ENCODE data around the gene GPX3.

GPX3 gene

GRCh38 chr5:151015974-151016587, 4.3 kb upstream of the GPX3 start:
- DNase-seq: no peak
- no peak for TF ChIP-seq CTCF (IDR thresholded peaks at IDR 0.05; ENCODE audit: low read depth, low read length, missing control alignments)
- H3K27ac ChIP-seq: no peak overlapping the region
- H3K4me3 ChIP-seq (ENCODE audit: low read depth, low read length): no peak overlapping the region
- no peaks in the 10 kb centered on the region for H3K27me3 ChIP-seq (replicated peaks)
- in situ Hi-C loops (cut with HindIII; ENCODE audit: low pct_ligation_motif_present, low sequenced_read_pairs): no loop called here
- H3K36me3 ChIP-seq (replicated peaks): no peaks in the 10 kb centered on the region

GRCh38 chr5:151016700-151017099, 3.7 kb upstream of the GPX3 start:
- Histone ChIP-seq H3K27ac (no peak overlapping the region), H3K4me3 (ENCODE audit: low read depth, low read length) (no peak overlapping the region)
- in situ Hi-C loops (cut with HindIII; ENCODE audit: low pct_ligation_motif_present, low sequenced_read_pairs): no loop called here

GRCh38 chr5:151017897-151018296, 2.5 kb upstream of the GPX3 start:
- Histone ChIP-seq H3K36me3 (replicated peaks) (no peaks in the 10 kb centered on the region), H3K27ac (no peak overlapping the region), H3K27me3 (replicated peaks) (no peaks in the 10 kb centered on the region), H3K4me3 (ENCODE audit: low read depth, low read length) (no peak overlapping the region)
- no peak for DNase-seq
- no peak for TF ChIP-seq CTCF (IDR thresholded peaks at IDR 0.05; ENCODE audit: low read depth, low read length, missing control alignments)
- in situ Hi-C loops (cut with HindIII; ENCODE audit: low pct_ligation_motif_present, low sequenced_read_pairs): no loop called here

More at GRCh38 chr5:151016700-151017099, 3.7 kb upstream of the GPX3 start:
- no peak for DNase-seq
- Histone ChIP-seq H3K36me3 (replicated peaks) (no peaks in the 10 kb centered on the region), H3K27me3 (replicated peaks) (no peaks in the 10 kb centered on the region)
- no peak for TF ChIP-seq CTCF (IDR thresholded peaks at IDR 0.05; ENCODE audit: low read depth, low read length, missing control alignments)

- in situ Hi-C loops (cut with HindIII; ENCODE audit: low pct_ligation_motif_present, low sequenced_read_pairs): no loop called here
- Histone ChIP-seq H3K27ac (no peak overlapping the region), H3K27me3 (replicated peaks) (no peaks in the 10 kb centered on the region), H3K4me3 (ENCODE audit: low read depth, low read length) (no peak overlapping the region), H3K36me3 (replicated peaks) (no peaks in the 10 kb centered on the region)
- TF ChIP-seq CTCF (IDR thresholded peaks at IDR 0.05; ENCODE audit: low read depth, low read length, missing control alignments): no peak
- DNase-seq: no peak
These were observed 1.5 kb upstream of the GPX3 start for GRCh38 chr5:151018846-151019245.

DNA sequence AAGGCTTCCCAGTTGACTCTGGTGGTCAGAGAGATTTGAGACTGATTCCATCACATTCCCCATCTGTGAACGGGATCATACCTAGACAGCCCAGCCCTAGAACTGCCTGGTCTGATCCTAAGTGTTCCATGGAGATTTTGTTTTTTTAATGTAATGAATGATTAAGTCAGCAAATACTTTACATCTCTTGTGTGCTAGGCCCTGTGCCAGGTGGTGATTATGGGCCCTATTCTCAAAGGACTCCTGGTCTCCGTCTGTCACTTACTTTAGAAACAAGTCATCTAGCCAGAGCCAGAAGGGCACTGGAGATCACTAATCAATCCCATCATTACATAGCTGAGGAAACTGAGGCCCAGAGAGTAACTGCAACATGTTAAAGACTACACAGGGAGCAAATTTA, 1.1 kb upstream of the GPX3 start:
- H3K4me3 ChIP-seq (ENCODE audit: low read depth, low read length): no peak overlapping the region
- H3K36me3 ChIP-seq (replicated peaks): no peaks in the 10 kb centered on the region
- in situ Hi-C loops (cut with HindIII; ENCODE audit: low pct_ligation_motif_present, low sequenced_read_pairs): no loop called here
- DNase-seq: no peak
- TF ChIP-seq CTCF (IDR thresholded peaks at IDR 0.05; ENCODE audit: low read depth, low read length, missing control alignments): no peak
- H3K27me3 ChIP-seq (replicated peaks): no peaks in the 10 kb centered on the region
- no peak overlapping the region for H3K27ac ChIP-seq

DNA sequence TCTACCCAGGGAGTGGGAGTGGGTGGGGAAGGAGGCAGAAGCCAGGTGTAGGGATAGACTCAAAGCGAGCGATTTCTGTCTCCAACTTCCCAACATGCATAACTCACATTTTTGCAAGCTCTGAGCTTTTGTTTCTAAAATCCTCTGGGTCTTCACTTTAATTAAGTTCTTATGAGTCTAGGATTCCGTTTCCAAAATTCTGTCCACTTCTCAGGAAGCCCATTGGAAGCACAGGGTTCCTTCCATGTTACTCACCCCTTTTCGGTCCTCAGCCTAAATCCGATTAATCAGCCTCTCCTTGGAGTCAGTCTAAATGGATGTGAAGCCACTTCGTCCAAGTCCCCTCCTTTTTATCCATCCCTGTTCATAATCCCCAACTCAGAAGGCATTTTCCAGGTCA, 1.4 kb downstream of the GPX3 start:
- no peak for TF ChIP-seq CTCF (IDR thresholded peaks at IDR 0.05; ENCODE audit: low read depth, low read length, missing control alignments)
- H3K4me3 ChIP-seq (ENCODE audit: low read depth, low read length): no peak overlapping the region
- no peaks in the 10 kb centered on the region for H3K27me3 ChIP-seq (replicated peaks)
- no peak overlapping the region for H3K27ac ChIP-seq
- in situ Hi-C loops (cut with HindIII; ENCODE audit: low pct_ligation_motif_present, low sequenced_read_pairs): no loop called here
- no peaks in the 10 kb centered on the region for H3K36me3 ChIP-seq (replicated peaks)
- no peak for DNase-seq

Data from brain microvascular endothelial cell (primary cell).